ENCODE data around the gene RBM20.

Gene RBM20

GRCh38 chr10:110642204-110643034 is 1.7 kb upstream of the RBM20 start:
- Mint-ChIP-seq H3K27ac (peak overlapping the region in 1 of 3 experiments; percentile 84), H3K9me3 (no peaks in the 10 kb centered on the region), H3K4me3 (peak overlapping the region; percentile 84 to 90 (median 89)), H3K27me3 (ENCODE audit: low read depth) (peaks cover 69% of the 10 kb centered on the region), H3K36me3 (ENCODE audit: low read depth) (no peaks in the 10 kb centered on the region), H3K4me1 (peaks cover 37% of the 10 kb centered on the region)
- TF ChIP-seq CTCF (IDR thresholded peaks at IDR 0.05; ENCODE audit: unreplicated experiment in 3 of 3): no peak

GRCh38 chr10:110643035-110643652 is 992 bp upstream of the RBM20 start:
- peak overlapping the region; percentile 84 to 90 (median 89) for H3K4me3 Mint-ChIP-seq
- peak overlapping the region in 2 of 3 experiments; percentile 63 to 84 for H3K27ac Mint-ChIP-seq
- H3K27me3 Mint-ChIP-seq (ENCODE audit: low read depth): peaks cover 68% of the 10 kb centered on the region
- H3K9me3 Mint-ChIP-seq: no peaks in the 10 kb centered on the region
- TF ChIP-seq CTCF (IDR thresholded peaks at IDR 0.05; ENCODE audit: unreplicated experiment in 3 of 3): no peak
- H3K4me1 Mint-ChIP-seq: peaks cover 39% of the 10 kb centered on the region
- no peaks in the 10 kb centered on the region for H3K36me3 Mint-ChIP-seq (ENCODE audit: low read depth)

- H3K36me3 Mint-ChIP-seq (ENCODE audit: low read depth): no peaks in the 10 kb centered on the region
Measured at GRCh38 chr10:110644598-110645462, 694 bp downstream of the RBM20 start.

GRCh38 chr10:110646417-110647135 is 2.4 kb downstream of the RBM20 start:
- Mint-ChIP-seq H3K4me1 (peaks cover 60% of the 10 kb centered on the region), H3K27ac (no peak overlapping the region), H3K27me3 (ENCODE audit: low read depth) (peaks cover 87% of the 10 kb centered on the region)

More at GRCh38 chr10:110644598-110645462, 694 bp downstream of the RBM20 start:
- peak overlapping the region; percentile 85 to 97 (median 95) for H3K4me3 Mint-ChIP-seq
- peaks cover 55% of the 10 kb centered on the region for H3K4me1 Mint-ChIP-seq
- peak overlapping the region in 2 of 3 experiments; percentile 27 to 71 for H3K27ac Mint-ChIP-seq
- H3K9me3 Mint-ChIP-seq: no peaks in the 10 kb centered on the region
- no peak for TF ChIP-seq CTCF (IDR thresholded peaks at IDR 0.05; ENCODE audit: unreplicated experiment in 3 of 3)
- H3K27me3 Mint-ChIP-seq (ENCODE audit: low read depth): peaks cover 85% of the 10 kb centered on the region

More at GRCh38 chr10:110646417-110647135, 2.4 kb downstream of the RBM20 start:
- no peak for TF ChIP-seq CTCF (IDR thresholded peaks at IDR 0.05; ENCODE audit: unreplicated experiment in 3 of 3)
- no peaks in the 10 kb centered on the region for H3K36me3 Mint-ChIP-seq (ENCODE audit: low read depth)
- peak overlapping the region; percentile 52 to 63 (median 62) for H3K4me3 Mint-ChIP-seq
- no peaks in the 10 kb centered on the region for H3K9me3 Mint-ChIP-seq
